Measurements from ENCODE around the gene DNAJC18.

The DNAJC18 gene

DNA sequence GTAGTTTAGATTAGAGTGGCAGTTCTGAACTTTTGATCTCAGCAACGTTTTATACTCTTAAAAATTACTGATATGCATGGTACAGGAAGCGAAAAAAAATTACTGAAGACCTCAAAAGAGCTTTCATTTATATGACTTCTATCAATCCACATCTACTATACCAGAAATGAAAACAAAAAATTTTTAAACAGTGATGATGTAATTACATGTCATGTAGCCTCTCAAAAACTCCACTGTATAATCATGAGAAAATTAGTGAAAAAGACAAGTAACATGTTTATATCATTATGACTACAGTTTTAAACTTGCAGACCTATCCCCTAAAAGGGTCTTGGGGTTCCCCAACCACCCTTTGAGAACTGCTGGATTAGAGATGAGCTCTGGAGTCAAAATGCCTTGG, 9.3 kb downstream of the DNAJC18 start:
- H3K27me3 ChIP-seq (ENCODE audit: control insufficient read depth in 1 of 2, insufficient read depth in 2 of 2, low read length in 2 of 2) = no peaks in the 10 kb centered on the region
- no peak overlapping the region for H3K4me3 ChIP-seq (ENCODE audit: low read depth in 1 of 2, low read length in 2 of 2)
- no peak overlapping the region for H3K9ac ChIP-seq (ENCODE audit: low read depth in 1 of 2, low read length in 2 of 2)
- no peaks in the 10 kb centered on the region for H3K36me3 ChIP-seq (ENCODE audit: control insufficient read depth in 1 of 2, insufficient read depth in 2 of 2, low read length in 2 of 2)
- no peaks in the 10 kb centered on the region for H3K4me1 ChIP-seq (ENCODE audit: control insufficient read depth in 1 of 2, insufficient read depth in 2 of 2, low read length in 2 of 2)
- H3K9me3 ChIP-seq (ENCODE audit: control insufficient read depth in 1 of 2, low read length in 2 of 2) = no peaks in the 10 kb centered on the region
- H3K27ac ChIP-seq (ENCODE audit: low read depth, low read length) = no peak overlapping the region

- H3K27ac ChIP-seq (ENCODE audit: low read depth, low read length) = no peak overlapping the region
- peaks cover 0 to 4% of the 10 kb centered on the region in 2 donors for H3K36me3 ChIP-seq (ENCODE audit: control insufficient read depth in 1 of 2, insufficient read depth in 2 of 2, low read length in 2 of 2)
- H3K4me3 ChIP-seq (ENCODE audit: low read depth in 1 of 2, low read length in 2 of 2) = no peak overlapping the region
- H3K9ac ChIP-seq (ENCODE audit: low read depth in 1 of 2, low read length in 2 of 2) = no peak overlapping the region
- H3K9me3 ChIP-seq (ENCODE audit: control insufficient read depth in 1 of 2, low read length in 2 of 2) = no peaks in the 10 kb centered on the region
- no peaks in the 10 kb centered on the region for H3K27me3 ChIP-seq (ENCODE audit: control insufficient read depth in 1 of 2, insufficient read depth in 2 of 2, low read length in 2 of 2)
- H3K4me1 ChIP-seq (ENCODE audit: control insufficient read depth in 1 of 2, insufficient read depth in 2 of 2, low read length in 2 of 2) = no peaks in the 10 kb centered on the region
Observed at GRCh38 chr5:139426203-139426885, 13.0 kb downstream of the DNAJC18 start.

DNA sequence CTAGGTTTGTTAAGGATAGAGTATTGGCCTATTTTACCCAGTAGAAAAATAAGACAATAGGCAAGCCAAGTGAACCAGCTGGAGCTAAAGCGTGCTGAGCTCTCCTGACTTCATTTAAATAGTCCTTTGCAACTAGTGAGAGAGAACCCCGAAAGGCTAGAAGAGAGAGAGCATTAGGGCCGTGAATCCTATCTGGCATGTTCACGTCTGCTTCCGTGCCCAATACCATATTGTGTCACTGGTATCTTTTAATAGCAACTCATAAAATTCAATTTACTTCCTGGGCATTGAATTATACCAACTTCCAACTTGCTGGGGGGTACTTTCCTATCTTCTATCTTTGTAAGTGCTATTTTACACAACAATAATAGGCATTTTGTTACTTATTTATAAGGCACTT, 13.8 kb downstream of the DNAJC18 start:
- Histone ChIP-seq H3K9ac (ENCODE audit: low read depth in 1 of 2, low read length in 2 of 2) (no peak overlapping the region), H3K4me3 (ENCODE audit: low read depth in 1 of 2, low read length in 2 of 2) (no peak overlapping the region), H3K9me3 (ENCODE audit: control insufficient read depth in 1 of 2, low read length in 2 of 2) (no peaks in the 10 kb centered on the region), H3K27ac (ENCODE audit: low read depth, low read length) (no peak overlapping the region), H3K27me3 (ENCODE audit: control insufficient read depth in 1 of 2, insufficient read depth in 2 of 2, low read length in 2 of 2) (no peaks in the 10 kb centered on the region), H3K36me3 (ENCODE audit: control insufficient read depth in 1 of 2, insufficient read depth in 2 of 2, low read length in 2 of 2) (peaks cover 0 to 4% of the 10 kb centered on the region in 2 donors), H3K4me1 (ENCODE audit: control insufficient read depth in 1 of 2, insufficient read depth in 2 of 2, low read length in 2 of 2) (no peaks in the 10 kb centered on the region)

DNA sequence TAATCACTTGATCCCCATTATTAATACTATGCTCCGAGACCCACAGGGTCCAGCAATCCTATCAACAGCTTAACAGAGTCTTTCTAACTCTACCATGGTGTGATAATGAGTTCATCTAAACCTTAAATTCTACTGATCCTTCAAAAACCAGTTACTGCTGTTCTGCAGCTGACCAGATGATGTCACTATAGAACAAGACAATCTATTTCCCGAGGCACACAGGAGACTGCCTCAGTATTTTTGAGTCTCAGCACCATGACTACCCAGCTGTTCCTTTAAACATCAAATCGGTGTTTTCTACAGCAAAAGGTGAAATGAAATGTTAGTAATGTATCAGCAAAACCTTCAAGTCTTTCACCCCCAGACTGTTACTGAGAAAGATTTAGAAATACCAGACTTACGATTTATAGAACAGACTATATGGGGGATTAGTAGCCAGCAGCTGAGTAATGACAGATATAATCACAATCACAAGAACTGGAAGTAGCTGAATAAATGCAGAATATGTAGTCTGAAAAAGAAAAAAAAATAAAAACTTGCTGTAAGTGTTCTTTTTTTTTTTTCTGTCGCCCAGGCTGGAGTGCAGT, 16.9 kb downstream of the DNAJC18 start:
- H3K4me1 ChIP-seq (ENCODE audit: control insufficient read depth in 1 of 2, insufficient read depth in 2 of 2, low read length in 2 of 2) = peaks cover 20 to 23% of the 10 kb centered on the region in 2 donors
- peaks cover 0 to 4% of the 10 kb centered on the region in 2 donors for H3K36me3 ChIP-seq (ENCODE audit: control insufficient read depth in 1 of 2, insufficient read depth in 2 of 2, low read length in 2 of 2)
- H3K9ac ChIP-seq (ENCODE audit: low read depth in 1 of 2, low read length in 2 of 2) = no peak overlapping the region
- no peak overlapping the region for H3K4me3 ChIP-seq (ENCODE audit: low read depth in 1 of 2, low read length in 2 of 2)
- no peaks in the 10 kb centered on the region for H3K27me3 ChIP-seq (ENCODE audit: control insufficient read depth in 1 of 2, insufficient read depth in 2 of 2, low read length in 2 of 2)
- no peaks in the 10 kb centered on the region for H3K9me3 ChIP-seq (ENCODE audit: control insufficient read depth in 1 of 2, low read length in 2 of 2)
- no peak overlapping the region for H3K27ac ChIP-seq (ENCODE audit: low read depth, low read length)

- Histone ChIP-seq H3K9me3 (ENCODE audit: control insufficient read depth in 1 of 2, low read length in 2 of 2) (no peaks in the 10 kb centered on the region), H3K9ac (ENCODE audit: low read depth in 1 of 2, low read length in 2 of 2) (no peak overlapping the region), H3K27me3 (ENCODE audit: control insufficient read depth in 1 of 2, insufficient read depth in 2 of 2, low read length in 2 of 2) (no peaks in the 10 kb centered on the region), H3K4me1 (ENCODE audit: control insufficient read depth in 1 of 2, insufficient read depth in 2 of 2, low read length in 2 of 2) (peaks cover 44 to 46% of the 10 kb centered on the region in 2 donors), H3K36me3 (ENCODE audit: control insufficient read depth in 1 of 2, insufficient read depth in 2 of 2, low read length in 2 of 2) (no peaks in the 10 kb centered on the region), H3K4me3 (ENCODE audit: low read depth in 1 of 2, low read length in 2 of 2) (no peak overlapping the region), H3K27ac (ENCODE audit: low read depth, low read length) (no peak overlapping the region)
Observed at GRCh38 chr5:139419226-139420192, 19.8 kb downstream of the DNAJC18 start.

DNA sequence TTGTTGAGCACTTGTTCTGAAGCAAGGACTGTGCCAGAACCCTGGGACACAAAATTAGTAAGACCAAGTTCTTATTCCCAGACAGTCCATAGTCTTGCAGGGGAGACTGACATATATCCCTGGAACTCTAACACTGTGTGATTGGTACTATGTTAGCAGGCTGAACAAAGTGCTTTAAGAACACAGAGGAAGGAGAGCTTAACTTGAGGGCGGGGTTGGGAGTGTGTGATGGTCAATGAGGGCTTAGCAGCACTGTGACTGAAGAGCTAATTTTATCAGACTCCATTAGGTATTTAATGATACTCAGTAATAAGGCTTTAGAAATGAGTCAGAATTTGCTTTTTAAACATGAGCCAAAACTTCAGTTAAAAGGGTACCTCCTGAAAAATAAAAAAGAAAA, 20.5 kb downstream of the DNAJC18 start:
- no peaks in the 10 kb centered on the region for H3K36me3 ChIP-seq (ENCODE audit: control insufficient read depth in 1 of 2, insufficient read depth in 2 of 2, low read length in 2 of 2)
- no peak overlapping the region for H3K9ac ChIP-seq (ENCODE audit: low read depth in 1 of 2, low read length in 2 of 2)
- no peak overlapping the region for H3K27ac ChIP-seq (ENCODE audit: low read depth, low read length)
- no peak overlapping the region for H3K4me3 ChIP-seq (ENCODE audit: low read depth in 1 of 2, low read length in 2 of 2)
- H3K4me1 ChIP-seq (ENCODE audit: control insufficient read depth in 1 of 2, insufficient read depth in 2 of 2, low read length in 2 of 2) = peaks cover 50 to 51% of the 10 kb centered on the region in 2 donors
- H3K27me3 ChIP-seq (ENCODE audit: control insufficient read depth in 1 of 2, insufficient read depth in 2 of 2, low read length in 2 of 2) = no peaks in the 10 kb centered on the region
- no peaks in the 10 kb centered on the region for H3K9me3 ChIP-seq (ENCODE audit: control insufficient read depth in 1 of 2, low read length in 2 of 2)

DNA sequence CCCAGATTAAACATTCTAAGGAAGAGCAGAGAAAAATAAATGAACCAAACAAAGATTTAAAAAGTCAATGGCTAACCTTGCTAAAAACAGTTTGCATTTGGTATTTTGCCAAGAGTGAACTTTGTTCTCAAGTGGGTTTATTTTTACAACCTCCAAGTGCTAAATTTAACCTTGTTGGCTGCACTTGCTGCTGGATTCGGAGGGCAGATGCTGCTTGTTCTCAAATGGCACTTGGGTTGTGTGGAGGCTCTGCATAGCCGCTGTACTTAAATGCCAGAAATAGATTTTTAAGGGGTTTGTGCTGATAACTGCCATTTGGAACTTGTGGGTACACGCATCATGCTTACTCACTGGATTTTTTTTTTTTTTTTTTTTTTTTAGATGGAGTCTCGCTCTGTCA, 22.1 kb downstream of the DNAJC18 start:
- Histone ChIP-seq H3K27ac (ENCODE audit: low read depth, low read length) (no peak overlapping the region), H3K9ac (ENCODE audit: low read depth in 1 of 2, low read length in 2 of 2) (no peak overlapping the region), H3K9me3 (ENCODE audit: control insufficient read depth in 1 of 2, low read length in 2 of 2) (no peaks in the 10 kb centered on the region), H3K36me3 (ENCODE audit: control insufficient read depth in 1 of 2, insufficient read depth in 2 of 2, low read length in 2 of 2) (no peaks in the 10 kb centered on the region), H3K27me3 (ENCODE audit: control insufficient read depth in 1 of 2, insufficient read depth in 2 of 2, low read length in 2 of 2) (no peaks in the 10 kb centered on the region), H3K4me3 (ENCODE audit: low read depth in 1 of 2, low read length in 2 of 2) (no peak overlapping the region), H3K4me1 (ENCODE audit: control insufficient read depth in 1 of 2, insufficient read depth in 2 of 2, low read length in 2 of 2) (peaks cover 50 to 54% of the 10 kb centered on the region in 2 donors)

DNA sequence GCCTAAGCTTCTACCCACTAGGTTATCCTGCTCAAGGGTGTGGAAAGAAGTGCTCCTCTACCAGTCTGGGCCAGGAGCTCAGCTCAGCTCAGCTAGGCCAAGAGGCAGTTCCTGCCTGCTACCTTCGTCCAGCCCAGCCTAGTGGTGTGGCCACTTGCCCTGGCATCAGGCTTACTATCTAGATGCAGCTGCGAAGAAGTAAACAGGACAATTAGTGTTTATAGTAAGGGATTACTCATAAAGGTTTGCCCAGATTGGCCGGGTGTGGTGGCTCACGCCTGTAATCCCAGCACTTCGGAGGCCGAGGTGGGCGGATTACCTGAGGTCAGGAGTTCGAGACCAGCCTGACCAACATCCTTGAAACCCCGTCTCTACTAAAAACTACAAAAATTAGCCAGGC, 22.7 kb downstream of the DNAJC18 start:
- Histone ChIP-seq H3K9ac (ENCODE audit: low read depth in 1 of 2, low read length in 2 of 2) (no peak overlapping the region), H3K9me3 (ENCODE audit: control insufficient read depth in 1 of 2, low read length in 2 of 2) (no peaks in the 10 kb centered on the region), H3K27me3 (ENCODE audit: control insufficient read depth in 1 of 2, insufficient read depth in 2 of 2, low read length in 2 of 2) (no peaks in the 10 kb centered on the region), H3K36me3 (ENCODE audit: control insufficient read depth in 1 of 2, insufficient read depth in 2 of 2, low read length in 2 of 2) (no peaks in the 10 kb centered on the region), H3K27ac (ENCODE audit: low read depth, low read length) (no peak overlapping the region), H3K4me3 (ENCODE audit: low read depth in 1 of 2, low read length in 2 of 2) (no peak overlapping the region), H3K4me1 (ENCODE audit: control insufficient read depth in 1 of 2, insufficient read depth in 2 of 2, low read length in 2 of 2) (peaks cover 50 to 54% of the 10 kb centered on the region in 2 donors)

- H3K9me3 ChIP-seq (ENCODE audit: control insufficient read depth in 1 of 2, low read length in 2 of 2) = no peaks in the 10 kb centered on the region
- H3K4me3 ChIP-seq (ENCODE audit: low read depth in 1 of 2, low read length in 2 of 2) = no peak overlapping the region
- H3K9ac ChIP-seq (ENCODE audit: low read depth in 1 of 2, low read length in 2 of 2) = no peak overlapping the region
- H3K36me3 ChIP-seq (ENCODE audit: control insufficient read depth in 1 of 2, insufficient read depth in 2 of 2, low read length in 2 of 2) = no peaks in the 10 kb centered on the region
- H3K4me1 ChIP-seq (ENCODE audit: control insufficient read depth in 1 of 2, insufficient read depth in 2 of 2, low read length in 2 of 2) = peaks cover 50 to 54% of the 10 kb centered on the region in 2 donors
- no peak overlapping the region for H3K27ac ChIP-seq (ENCODE audit: low read depth, low read length)
- H3K27me3 ChIP-seq (ENCODE audit: control insufficient read depth in 1 of 2, insufficient read depth in 2 of 2, low read length in 2 of 2) = no peaks in the 10 kb centered on the region
Observed at GRCh38 chr5:139415869-139416268, 23.5 kb downstream of the DNAJC18 start.

Measured in duodenal mucosa (tissue), 2 donors.